Stimulated activated CD8-positive, alpha-beta memory T cell treated with anti-CD3 and anti-CD28 coated beads, Interleukin-15, amount 100 ng/mL, for 1 hour (primary cell): ENCODE data around the gene FAM81A.

ENCODE experiments used
- DNase-seq: peaks from one replicate; pipeline ENCODE4 v3.0.0-alpha.2; 2020; ENCODE audit warnings: low read depth

The FAM81A gene

DNA sequence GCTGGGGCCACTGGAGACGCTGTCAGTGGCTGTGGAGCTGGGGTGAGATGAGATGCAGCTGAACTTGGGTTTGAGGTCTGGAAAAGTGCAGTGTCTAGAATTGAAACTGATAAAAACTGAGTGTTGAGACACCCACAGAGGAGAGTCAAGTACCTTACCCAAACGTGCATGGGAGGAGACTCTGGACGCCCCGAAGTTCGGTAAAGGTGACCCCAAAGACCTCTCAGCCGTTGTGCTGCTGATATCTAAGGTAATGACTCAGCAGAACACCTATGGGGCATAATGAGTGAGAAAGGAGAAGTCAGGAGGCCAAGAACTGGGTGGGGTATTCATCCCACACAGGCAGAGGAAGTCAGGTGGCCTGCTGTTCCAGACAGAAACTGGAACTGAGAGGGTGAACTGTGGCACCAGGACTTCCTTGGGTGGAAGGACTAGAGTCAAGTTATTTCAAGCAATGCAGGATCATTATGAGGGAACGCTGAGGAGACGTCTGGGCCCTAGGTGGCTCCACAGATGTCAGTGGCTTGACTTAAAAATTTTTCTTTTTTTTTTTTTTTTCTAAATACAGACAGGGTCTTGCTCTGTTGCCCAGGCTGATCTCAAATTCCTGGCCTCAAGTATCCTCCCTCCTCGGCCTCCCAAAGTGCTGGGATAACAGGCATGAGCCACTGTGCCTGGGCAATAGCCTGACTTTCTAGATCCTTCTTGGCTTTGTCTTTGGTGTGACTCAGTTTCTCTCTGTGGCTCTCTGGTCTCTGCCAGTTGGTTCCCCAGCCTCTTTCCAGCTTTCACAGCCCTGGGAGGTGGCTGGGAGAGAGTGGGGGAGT is 105.9 kb downstream of the FAM81A start:
- DNase-seq = no peak

DNA sequence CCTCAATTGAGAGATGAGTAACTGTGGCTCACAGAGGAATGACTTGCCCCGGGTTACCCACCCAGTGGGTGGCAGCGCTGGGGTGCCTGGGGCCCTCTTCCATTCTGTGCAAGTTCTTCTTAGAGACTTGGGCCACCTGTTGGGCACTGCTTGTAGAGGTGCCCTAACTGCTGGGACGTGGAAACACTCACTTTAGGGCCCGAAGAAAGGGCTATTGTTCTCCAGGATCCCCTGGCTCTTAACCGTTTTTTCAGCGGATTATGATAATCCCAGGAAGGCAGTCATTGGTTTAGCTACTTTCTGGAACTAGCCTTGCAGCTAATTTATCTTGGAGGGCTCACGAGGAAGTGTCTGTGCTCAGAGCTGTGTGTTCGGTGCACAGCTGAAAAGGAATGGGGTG is 107.6 kb downstream of the FAM81A start:
- no peak for DNase-seq

DNA sequence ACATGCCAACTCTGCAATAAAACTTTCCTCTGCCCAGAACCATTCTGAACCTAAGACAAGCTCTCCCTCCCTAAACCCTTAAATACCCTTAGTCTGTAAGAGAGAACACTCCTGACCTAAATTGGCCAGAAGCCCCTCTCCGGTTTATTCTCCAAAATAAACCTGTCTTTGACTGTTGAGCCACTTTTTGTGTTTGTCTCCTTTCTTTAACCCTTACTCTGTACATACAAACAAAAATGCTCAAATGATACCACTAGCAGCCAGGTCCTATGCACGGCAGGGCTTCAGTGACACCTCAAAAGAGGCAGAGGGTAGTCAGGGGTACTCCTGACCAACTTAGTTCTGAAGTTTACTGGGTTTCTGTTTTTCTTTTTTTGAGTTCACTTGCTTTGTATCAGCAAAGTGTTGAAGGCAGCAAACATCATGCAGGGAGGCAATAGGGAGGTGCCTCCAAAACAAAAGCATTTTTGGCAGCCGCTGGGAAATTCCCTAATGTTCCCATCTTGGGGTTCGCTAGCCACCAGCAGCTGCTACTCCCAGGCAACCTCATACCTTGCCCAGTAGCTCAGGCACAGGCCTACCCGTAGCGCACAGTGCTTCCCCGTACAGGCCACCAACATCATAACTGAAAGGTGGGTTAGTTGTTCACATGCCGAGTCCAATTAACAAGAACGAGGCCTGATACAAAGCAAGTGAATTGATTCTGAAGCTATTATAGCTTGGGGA is 110.7 kb downstream of the FAM81A start:
- DNase-seq = no peak

DNA sequence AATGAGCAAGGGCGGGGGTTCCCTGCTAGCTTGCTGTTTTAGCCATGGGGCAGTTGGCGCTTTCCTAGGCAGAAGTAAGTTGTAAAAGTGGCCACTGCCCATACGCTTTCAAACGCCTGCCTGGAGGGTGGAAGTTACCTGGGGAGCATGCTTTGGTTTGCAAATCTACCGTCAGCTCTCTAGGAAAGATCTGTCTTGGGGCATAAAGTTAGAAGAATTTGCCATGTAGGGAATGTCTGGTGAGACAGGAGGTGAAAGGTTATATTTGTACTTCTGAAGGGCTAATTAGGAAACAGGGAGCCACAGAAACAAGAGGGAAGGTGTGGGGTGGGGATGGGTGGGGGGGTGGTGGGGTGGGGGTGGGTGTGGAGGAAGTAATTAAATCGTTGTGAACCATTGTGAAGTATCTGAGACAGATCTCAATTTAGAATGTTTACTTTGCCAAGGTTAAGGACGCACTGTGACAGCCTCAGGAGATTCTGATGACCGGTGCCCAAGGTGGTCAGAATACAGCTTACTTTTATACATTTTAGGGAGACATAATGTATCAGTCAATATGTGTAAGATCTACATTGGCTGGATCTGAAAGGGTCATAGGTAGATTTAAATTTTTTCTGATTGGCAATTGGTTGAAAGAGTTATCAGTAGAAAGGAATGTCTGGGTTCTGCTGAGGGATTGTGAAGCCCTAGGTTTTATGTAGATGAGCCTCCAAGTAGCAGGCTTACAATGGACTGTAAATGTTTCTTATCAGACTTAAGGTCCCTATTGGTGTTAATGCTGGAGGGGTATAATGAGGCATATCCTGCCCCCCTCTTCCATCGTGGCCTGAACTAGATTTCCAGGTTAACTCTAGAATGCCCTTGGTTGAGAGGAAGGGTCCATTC is 111.6 kb downstream of the FAM81A start:
- no peak for DNase-seq

DNA sequence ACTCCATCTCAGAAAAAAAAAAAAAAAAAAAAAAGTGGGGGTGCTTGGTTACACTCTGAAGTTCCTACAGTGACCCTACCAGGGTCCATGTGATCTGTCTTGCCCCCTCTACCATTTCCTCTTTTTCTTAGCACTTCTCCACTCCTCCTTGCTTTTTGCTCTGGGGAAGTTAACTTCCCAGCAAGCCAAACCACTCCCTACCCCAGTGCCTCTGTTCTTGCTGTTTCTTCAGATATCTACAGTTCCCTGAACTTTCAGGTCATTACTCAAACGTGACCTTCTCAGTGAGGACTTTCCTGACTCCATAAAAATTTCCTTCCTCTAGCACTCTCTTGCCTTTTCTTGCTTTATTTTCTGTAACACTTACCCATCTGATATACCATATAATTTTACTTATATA is 112.5 kb downstream of the FAM81A start:
- no peak for DNase-seq

DNA sequence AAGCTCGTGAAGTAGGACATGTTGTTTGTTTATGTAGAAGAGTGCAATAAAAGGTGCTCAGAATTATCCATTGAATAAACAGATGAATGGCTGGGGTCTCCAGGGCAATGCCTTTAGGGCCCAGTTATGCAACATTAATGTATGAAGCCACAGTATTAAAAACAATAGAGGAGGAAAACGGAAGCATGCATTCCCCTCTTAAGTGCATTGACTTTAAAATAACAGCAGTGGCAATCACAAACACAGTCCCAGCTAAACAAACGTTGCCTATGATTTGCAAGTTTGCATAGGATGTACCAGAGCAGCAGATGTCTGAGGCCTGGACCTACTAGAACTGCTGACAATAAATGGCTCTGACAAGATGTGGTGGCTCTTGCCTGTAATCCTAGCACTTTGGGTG is 113.0 kb downstream of the FAM81A start:
- no peak for DNase-seq

DNA sequence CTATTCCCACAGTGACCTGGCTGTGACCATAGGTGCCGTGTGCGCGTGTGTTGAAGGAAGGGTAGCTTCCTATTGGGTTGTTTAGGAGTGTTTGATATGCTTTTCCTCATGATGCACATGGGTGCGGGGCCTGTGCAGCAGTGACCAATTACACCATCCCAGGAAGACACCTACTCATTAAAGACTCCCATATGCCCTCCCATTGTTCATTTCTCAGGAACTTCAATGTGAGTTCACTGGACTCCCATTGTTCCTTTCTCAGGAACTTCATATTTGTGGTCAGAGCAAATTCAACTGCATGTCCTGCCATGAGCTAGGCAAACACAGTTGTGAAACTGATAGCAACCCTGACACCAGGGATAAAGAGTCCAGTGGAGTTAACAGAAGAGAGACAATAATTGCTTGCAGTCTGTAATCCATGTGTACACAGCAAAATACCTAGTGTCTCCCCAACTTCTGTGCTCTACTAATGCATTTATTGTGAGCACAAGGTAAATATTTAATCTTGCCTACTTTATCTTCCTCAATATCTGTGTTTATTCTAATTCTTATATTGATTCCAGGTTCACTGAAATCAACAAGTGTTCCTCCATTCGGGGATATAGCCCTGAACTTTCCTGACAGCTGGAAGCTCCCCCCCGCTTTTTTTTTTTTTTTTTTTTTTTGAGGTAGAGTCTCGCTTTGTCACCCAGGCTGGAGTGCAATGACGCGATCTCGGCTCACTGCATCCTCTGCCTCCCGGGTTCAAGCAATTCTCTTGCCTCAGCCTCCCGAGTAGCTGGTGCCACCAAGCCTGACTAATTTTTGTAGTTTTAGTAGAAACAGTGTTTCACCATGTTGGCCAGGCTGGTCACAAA is 116.1 kb downstream of the FAM81A start:
- DNase-seq = no peak

DNA sequence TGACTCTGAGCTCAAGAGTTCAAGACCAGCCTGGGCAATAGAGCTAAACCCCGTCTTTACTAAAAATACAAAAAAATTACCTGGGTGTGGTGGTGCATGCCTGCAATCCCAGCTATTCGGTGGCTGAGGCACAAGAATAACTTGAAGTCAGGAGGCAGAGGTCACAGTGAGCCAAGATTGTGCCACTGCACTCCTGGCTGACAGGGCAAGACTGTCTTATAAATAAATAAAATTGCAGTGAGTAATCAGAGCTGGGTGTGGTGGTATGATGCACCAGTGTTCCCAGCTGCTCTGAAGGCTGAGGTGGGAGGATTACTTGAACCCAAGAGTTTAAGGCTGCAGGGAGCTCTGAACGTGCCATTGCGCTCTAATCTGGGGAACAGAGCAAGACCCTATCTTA is 117.7 kb downstream of the FAM81A start:
- DNase-seq = no peak

DNA sequence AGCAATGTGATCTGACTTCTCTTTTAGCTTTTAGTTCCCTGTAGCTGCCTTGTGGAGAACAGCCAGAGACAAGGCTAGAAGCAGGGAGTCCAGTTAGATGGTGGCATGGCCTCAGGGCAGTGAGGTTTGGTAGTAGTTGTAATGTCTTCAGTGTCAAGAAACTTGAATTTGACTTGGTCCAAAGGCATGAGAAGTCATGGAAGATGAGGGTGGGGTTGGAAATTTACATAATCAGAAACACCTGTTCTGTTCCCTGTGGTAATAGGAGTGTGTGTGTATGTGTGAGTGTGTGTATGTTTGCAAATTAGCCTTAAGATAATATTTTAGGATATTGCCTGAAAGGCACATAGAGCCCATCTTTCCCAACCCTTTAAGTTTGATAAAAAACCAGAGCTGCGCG is 118.4 kb downstream of the FAM81A start:
- no peak for DNase-seq

DNA sequence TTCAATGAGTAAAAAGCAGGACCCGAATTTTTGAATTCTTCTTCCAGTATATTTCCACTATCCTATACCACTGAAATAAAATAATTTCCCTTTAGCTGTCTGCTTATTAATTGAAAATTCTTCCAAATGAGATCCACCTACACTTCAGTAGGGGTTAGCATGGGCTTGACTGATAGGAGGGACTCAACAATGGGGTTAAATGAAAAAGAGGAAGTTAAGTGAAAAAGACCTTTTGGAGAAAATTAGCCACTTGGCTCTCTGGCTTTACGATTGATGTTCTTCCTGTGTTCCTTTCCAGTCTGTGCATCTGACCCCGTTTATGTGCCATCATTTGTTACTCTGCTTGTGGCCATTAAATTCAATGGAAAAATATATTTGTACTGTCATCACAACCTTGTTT is 119.6 kb downstream of the FAM81A start:
- DNase-seq = no peak

DNA sequence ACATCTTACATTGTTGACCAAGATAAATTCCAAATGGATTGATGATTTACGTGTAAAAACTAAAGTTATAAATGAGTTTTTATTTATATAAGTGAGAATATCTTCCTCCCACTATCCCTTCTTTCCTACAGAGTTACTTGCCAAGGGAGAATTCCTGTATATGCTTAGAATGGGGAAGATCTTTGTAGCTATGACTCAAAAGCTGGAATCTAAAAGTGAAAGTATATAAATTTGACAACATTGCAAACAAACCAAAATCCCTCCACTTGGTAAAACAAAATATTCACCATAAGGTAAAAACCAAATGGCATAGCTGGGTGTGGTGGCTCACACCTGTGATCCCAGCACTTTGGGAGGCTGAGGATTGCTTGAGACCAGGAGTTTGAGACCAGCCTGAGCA is 120.9 kb downstream of the FAM81A start:
- DNase-seq = no peak

DNA sequence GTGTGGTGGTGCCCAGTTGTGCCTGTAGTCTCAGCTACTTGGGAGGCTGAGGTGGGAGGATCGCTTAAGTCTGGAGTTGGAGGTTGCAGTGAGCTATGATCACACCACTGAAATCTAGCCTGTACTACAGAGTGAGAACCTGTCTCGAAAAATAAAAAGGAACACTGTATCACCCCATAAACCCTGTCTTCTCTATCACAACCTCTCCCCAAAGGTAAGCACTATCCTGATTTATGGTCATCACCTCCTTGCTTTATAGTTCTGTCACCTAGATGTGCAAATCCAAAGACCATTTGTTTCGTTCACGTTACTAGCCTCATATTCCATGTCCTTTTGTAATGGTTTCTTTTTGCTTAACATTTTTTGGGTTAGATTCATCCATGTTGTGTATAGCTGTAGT is 123.6 kb downstream of the FAM81A start:
- DNase-seq = no peak

DNA sequence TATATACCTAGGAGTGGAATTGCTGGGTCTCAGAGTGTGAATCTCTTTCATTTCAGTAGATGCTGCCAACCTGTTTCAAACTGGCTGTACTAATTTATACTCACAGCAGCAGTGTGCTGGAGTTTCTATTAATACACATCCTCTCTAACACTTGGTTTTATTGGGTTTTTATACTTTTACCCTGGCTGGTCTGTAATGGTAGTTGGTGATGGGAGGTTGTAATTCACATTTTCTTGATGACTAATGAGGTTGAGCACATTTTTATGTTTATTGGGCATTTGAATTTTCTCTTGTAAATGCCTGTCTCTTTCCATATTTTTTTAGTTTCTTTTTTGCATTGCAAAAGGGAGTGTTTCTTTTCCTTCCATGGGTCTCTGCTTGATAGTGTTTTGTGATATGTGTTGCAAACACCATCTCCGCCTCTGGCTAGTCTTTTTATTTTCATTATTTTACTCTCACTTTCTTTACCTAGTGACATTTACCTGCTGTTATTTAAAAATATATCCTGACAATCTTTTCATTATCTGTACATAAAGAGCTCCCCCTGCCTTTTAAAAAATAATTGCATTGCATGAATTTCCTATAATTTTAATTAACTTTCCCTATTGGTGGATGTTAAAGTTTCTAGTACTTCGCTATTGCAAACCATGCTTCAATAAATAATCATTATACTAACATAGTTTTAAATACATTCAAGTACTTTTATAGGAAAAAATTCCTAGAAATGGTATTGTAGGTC is 124.6 kb downstream of the FAM81A start:
- DNase-seq = no peak

DNA sequence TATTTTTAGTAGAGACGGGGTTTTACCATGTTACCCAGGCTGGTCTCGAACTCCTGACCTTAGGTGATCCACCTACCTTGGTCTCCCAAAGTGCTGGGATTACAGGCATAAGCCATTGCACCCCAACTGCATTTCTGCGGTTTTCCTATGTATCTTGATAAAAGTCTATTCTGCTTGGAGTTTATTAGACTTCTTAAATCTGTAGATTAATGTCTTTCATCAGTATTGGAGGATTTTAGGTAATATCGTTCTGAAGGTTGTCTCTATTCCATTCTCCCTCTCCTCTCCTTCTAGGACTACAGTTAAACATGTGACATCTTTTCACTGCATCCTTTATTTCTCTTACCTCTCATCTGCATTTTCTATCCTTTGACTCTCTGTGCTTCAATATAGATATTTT is 127.3 kb downstream of the FAM81A start:
- DNase-seq = no peak

DNA sequence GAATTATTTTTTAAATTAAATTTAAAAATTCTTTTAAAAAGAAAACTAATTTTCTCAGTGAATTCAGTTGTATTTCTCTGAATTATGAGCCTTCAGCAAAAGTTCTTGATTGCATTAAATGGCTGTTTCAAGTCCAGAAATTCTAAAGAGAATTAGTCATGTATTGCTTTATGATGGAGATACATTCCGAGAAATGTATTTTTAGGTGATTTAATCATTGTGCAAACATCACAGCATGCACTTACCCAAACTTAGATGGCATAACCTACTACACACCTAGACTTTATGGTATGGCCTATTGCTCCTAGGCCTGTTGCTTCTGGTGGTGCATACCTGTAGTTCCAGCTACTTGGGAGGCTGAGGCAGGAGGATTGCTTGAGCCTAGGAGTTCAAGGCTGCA is 129.3 kb downstream of the FAM81A start:
- DNase-seq = no peak

DNA sequence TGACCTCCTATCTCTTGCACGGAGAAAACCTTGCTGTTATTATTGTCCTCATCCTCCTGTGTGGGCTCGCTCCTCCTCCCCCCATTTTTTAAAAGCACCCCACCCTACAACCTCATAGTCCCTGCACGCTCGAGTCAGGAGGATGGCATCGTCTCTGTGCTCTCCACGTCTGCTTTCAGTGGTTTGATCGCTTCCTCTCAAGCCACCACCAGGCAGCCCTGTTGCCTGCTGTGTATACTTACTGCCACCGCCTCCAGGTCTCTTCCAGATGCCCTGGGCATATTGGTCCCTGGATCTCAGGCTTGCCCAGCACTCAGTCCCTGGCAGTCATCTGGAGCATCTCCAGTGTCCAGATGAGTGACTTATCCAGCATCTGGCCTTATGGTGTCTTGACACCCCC is 131.5 kb downstream of the FAM81A start:
- DNase-seq = no peak

DNA sequence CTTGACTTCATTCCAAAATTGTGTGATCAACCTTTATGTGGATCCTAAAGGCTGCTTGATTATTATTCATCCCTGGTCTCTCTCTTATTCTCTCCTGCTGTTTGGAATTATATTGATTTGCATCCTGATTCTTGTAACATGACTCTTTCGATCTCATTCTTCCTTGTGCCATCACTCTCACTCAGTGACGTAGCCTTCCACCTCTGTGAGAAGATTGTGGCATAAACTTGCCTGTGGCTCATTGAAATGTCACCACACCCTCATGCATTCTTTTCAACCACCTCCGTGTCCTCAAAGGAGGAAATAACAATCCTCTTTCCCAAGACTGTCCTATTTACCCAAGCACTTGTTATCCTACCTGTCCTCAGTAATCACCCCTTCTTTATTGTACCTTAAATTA is 132.3 kb downstream of the FAM81A start:
- DNase-seq = no peak

DNA sequence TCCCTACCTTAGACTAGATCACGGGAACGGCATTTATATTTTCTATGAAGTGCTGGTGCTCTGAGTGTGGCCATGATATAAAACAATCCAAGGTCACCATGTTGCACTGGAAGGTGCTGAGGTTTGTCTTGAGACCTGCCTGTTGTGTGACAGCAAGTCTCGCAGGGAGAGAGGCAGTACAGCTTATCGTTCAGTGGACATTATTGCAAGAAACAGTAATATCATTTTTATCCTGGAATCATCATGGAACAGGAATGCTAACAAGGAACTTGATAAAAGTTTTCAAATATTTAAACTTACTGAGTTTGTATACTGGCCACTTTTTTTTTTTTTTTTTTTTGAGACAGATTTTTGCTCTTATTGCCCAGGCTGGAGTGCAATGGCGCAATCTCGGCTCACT is 133.6 kb downstream of the FAM81A start:
- DNase-seq = no peak
